Bladder microvascular endothelial cell (primary cell): ENCODE data around the gene SALL2. TPM values are rescaled to one million over a fixed set of nuclear protein-coding genes. Genes with fewer than 3 reads are reported as not detected.

Experiments
- total RNA-seq: library from RNA; depleted of rRNA; stranded (reverse); fragments of >200 nt; gene quantifications from 2 replicates; pipeline ENCODE4 v1.2.3, GENCODE V29; 2014

The SALL2 gene
- 0.49 and 1.1 TPM in 2 replicates for total RNA-seq

GRCh38 chr14:21525962-21526671, at the start of gene SALL2:
Gene SALL2 (minus strand): TSS chr14:21526346. CDS start chr14:21526127, 219 bp downstream.

GRCh38 chr14:21510735-21511657, 15.2 kb downstream of the SALL2 start, which contains the start of gene METTL3:
Gene METTL3 (minus strand): TSS chr14:21511340. CDS start chr14:21511223, 117 bp downstream.

GRCh38 chr14:21476925-21477681, 49.0 kb downstream of the SALL2 start, which contains the start of the genes RAB2B and TOX4:
Gene RAB2B (minus strand): TSS chr14:21476959. CDS start chr14:21476872, 87 bp downstream.
Gene TOX4 (plus strand): TSS chr14:21477195. CDS start chr14:21477279, 84 bp downstream.

Other genes with a start within 250 kb of the SALL2 start
- gene RPGRIP1, start 246.3 kb downstream of the SALL2 start, total RNA-seq, result under 0.01 and 0.19 TPM in 2 replicates
- gene SUPT16H, start 142.3 kb downstream of the SALL2 start, total RNA-seq, result 52.3 and 87.7 TPM in 2 replicates
- 39.0 and 81.2 TPM in 2 replicates for gene CHD8, start 70.2 kb downstream of the SALL2 start, total RNA-seq
- 20.1 and 45.2 TPM in 2 replicates for gene RAB2B, start 49.4 kb downstream of the SALL2 start, total RNA-seq
- gene TOX4, start 49.2 kb downstream of the SALL2 start, total RNA-seq, result 13.0 and 38.9 TPM in 2 replicates
- 51.5 and 88.2 TPM in 2 replicates for gene METTL3, start 15.0 kb downstream of the SALL2 start, total RNA-seq
- gene OR10G3, start 53.7 kb upstream of the SALL2 start, total RNA-seq, result not detected in 2 replicates
- not detected in 2 replicates for gene OR10G2, start 108.6 kb upstream of the SALL2 start, total RNA-seq
- gene OR4E2, start 127.5 kb upstream of the SALL2 start, total RNA-seq, result not detected in 2 replicates
- not detected in 2 replicates for gene OR4E1, start 147.5 kb upstream of the SALL2 start, total RNA-seq